HL-60/S4 treated with retinoic acid at 250 ng/mL for 4 days and 3 days (cell line): ENCODE measurements around the gene CAV1.

Source experiments
- in situ Hi-C: fragments of 300-500 bp; cut with MboI; formaldehyde crosslinking; loops from 2 replicates; pipeline ENCODE4 v1.7.0; 2022; ENCODE audit warnings: low sequenced_read_pairs

Gene CAV1

GRCh38 chr7:116528008-116528789 lies 3.4 kb downstream of the CAV1 start:
- in situ Hi-C loops: no loop called here

GRCh38 chr7:116529250-116529649 lies 4.4 kb downstream of the CAV1 start:
- in situ Hi-C loops: no loop called here

- in situ Hi-C loops: no loop called here
Measured at GRCh38 chr7:116530107-116530820, 5.4 kb downstream of the CAV1 start.

- in situ Hi-C loops: no loop called here
Measured at GRCh38 chr7:116532102-116532688, 7.4 kb downstream of the CAV1 start.

- in situ Hi-C loops: no loop called here
Measured at GRCh38 chr7:116534790-116535189, 10.0 kb downstream of the CAV1 start.

- in situ Hi-C loops: no loop called here
Measured at GRCh38 chr7:116535416-116535815, 10.6 kb downstream of the CAV1 start.

- in situ Hi-C loops: no loop called here
Measured at GRCh38 chr7:116538138-116538537, 13.3 kb downstream of the CAV1 start.

GRCh38 chr7:116539879-116540278 lies 15.0 kb downstream of the CAV1 start:
- in situ Hi-C loops: no loop called here

- in situ Hi-C loops: no loop called here
Measured at GRCh38 chr7:116540743-116541142, 15.9 kb downstream of the CAV1 start.

- in situ Hi-C loops: no loop called here
Measured at GRCh38 chr7:116541951-116542350, 17.1 kb downstream of the CAV1 start.

- in situ Hi-C loops: no loop called here
Measured at GRCh38 chr7:116542618-116543017, 17.8 kb downstream of the CAV1 start.

- in situ Hi-C loops: no loop called here
Measured at GRCh38 chr7:116543664-116544063, 18.8 kb downstream of the CAV1 start.

- in situ Hi-C loops: no loop called here
Measured at GRCh38 chr7:116544487-116544886, 19.7 kb downstream of the CAV1 start.

GRCh38 chr7:116545411-116545993 lies 20.7 kb downstream of the CAV1 start:
- in situ Hi-C loops: no loop called here

- in situ Hi-C loops: no loop called here
Measured at GRCh38 chr7:116546054-116546453, 21.2 kb downstream of the CAV1 start.

GRCh38 chr7:116546916-116547315 lies 22.1 kb downstream of the CAV1 start:
- in situ Hi-C loops: no loop called here

GRCh38 chr7:116547347-116547746 lies 22.5 kb downstream of the CAV1 start:
- in situ Hi-C loops: no loop called here

GRCh38 chr7:116548506-116548905 lies 23.7 kb downstream of the CAV1 start:
- in situ Hi-C loops: no loop called here

- in situ Hi-C loops: no loop called here
Measured at GRCh38 chr7:116549370-116549769, 24.5 kb downstream of the CAV1 start.

GRCh38 chr7:116551692-116552091 lies 26.9 kb downstream of the CAV1 start:
- in situ Hi-C loops: no loop called here

GRCh38 chr7:116552602-116553001 lies 27.8 kb downstream of the CAV1 start:
- in situ Hi-C loops: no loop called here
